TTC549 (cell line): Measurements from ENCODE around the gene CCL8.
"Not testable (repeated sequence)": the region's sequence is repeated elsewhere in the genome, so short reads cannot be mapped to it uniquely, and the experiment has no call there.

ENCODE experiments used
- FAIRE-seq: peaks from 2 replicates; lab custom pipeline; 2012; peaks lifted over from hg19 to GRCh38; lab: Jason Lieb, UNC

CCL8 gene

GRCh38 chr17:34314279-34314678, 5.0 kb upstream of the CCL8 start:
- FAIRE-seq = no peak

GRCh38 chr17:34318474-34318873, 761 bp upstream of the CCL8 start:
- FAIRE-seq = no peak

- FAIRE-seq = no peak
Observed at GRCh38 chr17:34321964-34322363, 2.7 kb downstream of the CCL8 start.

- not testable (repeated sequence) for FAIRE-seq
Observed at GRCh38 chr17:34327580-34327979, 8.3 kb downstream of the CCL8 start.

- no peak for FAIRE-seq
Observed at GRCh38 chr17:34337701-34338100, 18.5 kb downstream of the CCL8 start.

- FAIRE-seq = no peak
Observed at GRCh38 chr17:34339138-34339770, 20.0 kb downstream of the CCL8 start.

- FAIRE-seq = no peak
Observed at GRCh38 chr17:34341916-34342315, 22.7 kb downstream of the CCL8 start.

- no peak for FAIRE-seq
Observed at GRCh38 chr17:34347063-34347462, 27.8 kb downstream of the CCL8 start.

- no peak for FAIRE-seq
Observed at GRCh38 chr17:34349751-34350150, 30.5 kb downstream of the CCL8 start.

GRCh38 chr17:34351096-34351495, 31.9 kb downstream of the CCL8 start:
- no peak for FAIRE-seq

GRCh38 chr17:34352191-34352590, 33.0 kb downstream of the CCL8 start:
- FAIRE-seq = no peak

- no peak for FAIRE-seq
Observed at GRCh38 chr17:34354637-34355036, 35.4 kb downstream of the CCL8 start.

GRCh38 chr17:34356194-34356593, 37.0 kb downstream of the CCL8 start, which contains the start of gene CCL13:
Gene CCL13 (plus strand): TSS chr17:34356480. CDS start chr17:34356527, 47 bp downstream.
- FAIRE-seq = no peak

GRCh38 chr17:34357398-34357797, 38.2 kb downstream of the CCL8 start:
- no peak for FAIRE-seq

- FAIRE-seq = no peak
Observed at GRCh38 chr17:34358631-34359030, 39.4 kb downstream of the CCL8 start.

- no peak for FAIRE-seq
Observed at GRCh38 chr17:34360601-34361270, 41.5 kb downstream of the CCL8 start.

GRCh38 chr17:34361478-34362061, 42.3 kb downstream of the CCL8 start:
- no peak for FAIRE-seq

- FAIRE-seq = no peak
Observed at GRCh38 chr17:34363183-34363661, 44.0 kb downstream of the CCL8 start, which contains the start of gene CCL1. Gene CCL1 (minus strand): TSS chr17:34363233. CDS start chr17:34363161, 72 bp downstream.

GRCh38 chr17:34364751-34365150, 45.5 kb downstream of the CCL8 start:
- no peak for FAIRE-seq

GRCh38 chr17:34365340-34365739, 46.1 kb downstream of the CCL8 start:
- no peak for FAIRE-seq

GRCh38 chr17:34366010-34366409, 46.8 kb downstream of the CCL8 start:
- no peak for FAIRE-seq

GRCh38 chr17:34366529-34367107, 47.4 kb downstream of the CCL8 start:
- no peak for FAIRE-seq
